Adrenal gland (tissue), 12 donors: Measurements from ENCODE around the gene MYH1. TPM values are rescaled to one million over a fixed set of nuclear protein-coding genes. Genes with fewer than 3 reads are reported as not detected.

Experiments used
- DNase-seq, 7 donors: peaks; one replicate each; pipeline ENCODE4 v3.0.0-alpha.2; 2019 to 2020
- H3K27ac ChIP-seq, 5 donors: fragments of 200-600 bp; sonication (generic) in 4 of 5; 1 replicate in 3 of 5; 2 replicates in 2 of 5; pipeline versions ENCODE4 v1.5.1 to v1.8.0; 2016 to 2020; ENCODE audit warnings: mild to moderate bottlenecking in 1 of 5
- H3K27me3 ChIP-seq: fragments of 200-600 bp; 2 replicates; pipeline ENCODE4 v1.8.0; 2021
- H3K36me3 ChIP-seq, 2 donors: fragments of 200-600 bp; replicated peaks in 1 of 2; 1 replicate in 1 of 2; 2 replicates in 1 of 2; pipeline versions ENCODE4 v1.5.1 to v1.8.0; 2018 to 2022
- H3K4me1 ChIP-seq, 2 donors: fragments of 200-600 bp; replicated peaks in 1 of 2; 1 replicate in 1 of 2; 2 replicates in 1 of 2; pipeline versions ENCODE4 v1.5.1 to v1.8.0; 2018 to 2021
- H3K4me3 ChIP-seq, 4 donors: fragments of 200-600 bp; sonication (generic) in 3 of 4; one replicate each; pipeline ENCODE4 v1.5.1; 2016 to 2018
- H3K9me3 ChIP-seq, 3 donors: fragments of 200-600 bp; sonication (generic) in 1 of 3; replicated peaks in 1 of 3; 1 replicate in 2 of 3; 2 replicates in 1 of 3; pipeline versions ENCODE4 v1.5.1 to v1.8.0; 2016 to 2021
- CTCF ChIP-seq, 6 experiments: fragments of 450-650 bp in 4 of 6; fragments of 200-600 bp in 2 of 6; sonication (generic) in 1 of 6; IDR thresholded peaks; 1 replicate in 5 of 6; 2 replicates in 1 of 6; pipeline versions ENCODE4 v1.5.1 to v1.8.0; 2016 to 2021; ENCODE audit warnings: antibody characterized with exemption in 6 of 6, mild to moderate bottlenecking in 2 of 6, moderate library complexity in 1 of 6
- POLR2A ChIP-seq, 2 donors: fragments of 450-650 bp; IDR thresholded peaks; one replicate each; pipeline ENCODE4 v1.6.1; 2017; ENCODE audit warnings: antibody characterized with exemption in 2 of 2, mild to moderate bottlenecking in 2 of 2, moderate library complexity in 1 of 2
- WGBS, 4 donors: extraction: QIAGEN DNeasy Blood & Tissue Kit in 2 of 4; methylation state at CpG; one replicate each; pipeline versions ENCODE4 v1.1.5 to v1.1.7; 2013 to 2017; 5-methylcytosine and 5-hydroxymethylcytosine counted together
- intact Hi-C, 2 donors: fragments of 100-400 bp; cut with DNase I; formaldehyde crosslinking; loops; one replicate each; pipeline versions ENCODE4 v1.14.1 to v1.15.0; 2022 to 2023
- polyA plus RNA-seq, 3 donors: library from polyadenylated mRNA; stranded (reverse); fragments of 200-250 nt in 2 of 3; fragments of 350-450 nt in 1 of 3; fragmentation: Illumina TruSeq in 1 of 3; extraction: RNeasy Lipid Tissue Mini Kit (QIAGEN cat#74804) in 1 of 3; gene quantifications; one replicate each; pipeline ENCODE4 v1.2.3, GENCODE V29; 2013 to 2014
- total RNA-seq, 9 donors: library from RNA; depleted of rRNA in 4 of 9; stranded (reverse); fragments of >200 nt in 4 of 9; fragments of 120-200 nt in 1 of 9; fragmentation: NEBNext Ultra II Directional in 1 of 9; extraction: Animal tissue kit (Norgen Biotek cat#: 25700) in 1 of 9; gene quantifications; one replicate each; pipeline versions ENCODE4 v1.1.0 to v1.2.4, GENCODE V29; 2013 to 2023
- donor health status: healthy with polysubstance abuse.
- donor health status: Bipolar disorder and iron deficiency.
- donor health status: DM: yes; HTN: yes; CAD: no.
- donor health status: DM: no; HTN: no; CAD: no.
- donor health status: DM: no; HTN: no; CAD: no.
- donor health status: DM: yes; HTN: yes; CAD: no.

MYH1 gene
- total and polyA plus RNA-seq, 12 donors = 0.07 to 1.9 TPM; not detected in 10

- WGBS, 4 donors = 55 to 63% (median 56%) methylated on average over 4 of the region's 4 CpGs
- no peak for DNase-seq
- Histone ChIP-seq H3K4me1 (no peaks in the 10 kb centered on the region), H3K27me3 (peaks cover 8% of the 10 kb centered on the region), H3K9me3 (no peaks in the 10 kb centered on the region), H3K4me3 (no peak overlapping the region), H3K36me3 (no peaks in the 10 kb centered on the region), H3K27ac (no peak overlapping the region)
- TF ChIP-seq POLR2A (IDR thresholded peaks at IDR 0.05) (no peak), CTCF (IDR thresholded peaks at IDR 0.05) (no peak)
- intact Hi-C loops = no loop called here
Observed at GRCh38 chr17:10463402-10463801, 54.9 kb downstream of the MYH1 start.

- Histone ChIP-seq H3K4me3 (no peak overlapping the region), H3K27me3 (peaks cover 8% of the 10 kb centered on the region), H3K9me3 (no peaks in the 10 kb centered on the region), H3K36me3 (no peaks in the 10 kb centered on the region), H3K4me1 (no peaks in the 10 kb centered on the region), H3K27ac (no peak overlapping the region)
- no peak for DNase-seq
- TF ChIP-seq POLR2A (IDR thresholded peaks at IDR 0.05) = no peak
- TF ChIP-seq CTCF (IDR thresholded peaks at IDR 0.05) = no peak
- WGBS, 4 donors = 57 to 75% (median 64%) methylated on average over 4 of the region's 4 CpGs
- intact Hi-C loops = no loop called here
Observed at GRCh38 chr17:10460062-10460461, 58.3 kb downstream of the MYH1 start.

- Histone ChIP-seq H3K4me1 (no peaks in the 10 kb centered on the region), H3K36me3 (no peaks in the 10 kb centered on the region), H3K27me3 (peaks cover 8% of the 10 kb centered on the region), H3K9me3 (no peaks in the 10 kb centered on the region), H3K4me3 (no peak overlapping the region), H3K27ac (no peak overlapping the region)
- TF ChIP-seq CTCF (IDR thresholded peaks at IDR 0.05) = no peak
- no peak for TF ChIP-seq POLR2A (IDR thresholded peaks at IDR 0.05)
- WGBS, 4 donors = 36 to 51% (median 44%) methylated on average over 3 of the region's 3 CpGs
- intact Hi-C loops = no loop called here
- no peak for DNase-seq
Observed at GRCh38 chr17:10458701-10459100, 59.6 kb downstream of the MYH1 start.

GRCh38 chr17:10457952-10458351, 60.4 kb downstream of the MYH1 start:
- no peaks in the 10 kb centered on the region for H3K4me1 ChIP-seq
- no peak overlapping the region for H3K4me3 ChIP-seq
- intact Hi-C loops = no loop called here
- no peaks in the 10 kb centered on the region for H3K9me3 ChIP-seq
- peaks cover 8% of the 10 kb centered on the region for H3K27me3 ChIP-seq
- no peak for DNase-seq
- no peak overlapping the region for H3K27ac ChIP-seq
- no peak for TF ChIP-seq POLR2A (IDR thresholded peaks at IDR 0.05)
- TF ChIP-seq CTCF (IDR thresholded peaks at IDR 0.05) = no peak
- no peaks in the 10 kb centered on the region for H3K36me3 ChIP-seq
- WGBS, 4 donors = 10 to 20% (median 18%) methylated on average over 1 of the region's 1 CpG
